Kidney epithelial cell (primary cell): ENCODE results near the gene COQ8A. TPM values are rescaled to one million over a fixed set of nuclear protein-coding genes. Genes with fewer than 3 reads are reported as not detected.

Source experiments
- DNase-seq: peaks from one replicate; pipeline ENCODE4 v3.0.0-alpha.2; 2010; ENCODE audit warnings: low read depth
- H3K27me3 ChIP-seq: 2 replicates; pipeline ENCODE4 v1.6.0; 2011; ENCODE audit warnings: low read length; ENCODE audit not compliant: control insufficient read depth, insufficient read depth
- H3K36me3 ChIP-seq: 2 replicates; pipeline ENCODE4 v1.5.1; 2011; ENCODE audit warnings: low read length; ENCODE audit not compliant: control insufficient read depth, insufficient read depth
- H3K4me3 ChIP-seq: 2 replicates; pipeline ENCODE4 v1.5.1; 2011; ENCODE audit warnings: low read depth, mild to moderate bottlenecking, control low read depth, low read length
- total RNA-seq: library from RNA; depleted of rRNA; stranded (reverse); fragments of >200 nt; gene quantifications from 2 replicates; pipeline ENCODE4 v1.2.3, GENCODE V29; 2015
- TF ChIP-seq, protein P1 (sequence below): IDR thresholded peaks from 2 replicates; pipeline ENCODE4 v1.5.1; 2011; ENCODE audit warnings: mild to moderate bottlenecking, moderate library complexity, low read length, control low read depth, inconsistent platforms; ENCODE audit not compliant: insufficient read depth, poor library complexity, severe bottlenecking

Gene COQ8A
- total RNA-seq, 1 donor from 2014 or later: 11.8 TPM

DNA sequence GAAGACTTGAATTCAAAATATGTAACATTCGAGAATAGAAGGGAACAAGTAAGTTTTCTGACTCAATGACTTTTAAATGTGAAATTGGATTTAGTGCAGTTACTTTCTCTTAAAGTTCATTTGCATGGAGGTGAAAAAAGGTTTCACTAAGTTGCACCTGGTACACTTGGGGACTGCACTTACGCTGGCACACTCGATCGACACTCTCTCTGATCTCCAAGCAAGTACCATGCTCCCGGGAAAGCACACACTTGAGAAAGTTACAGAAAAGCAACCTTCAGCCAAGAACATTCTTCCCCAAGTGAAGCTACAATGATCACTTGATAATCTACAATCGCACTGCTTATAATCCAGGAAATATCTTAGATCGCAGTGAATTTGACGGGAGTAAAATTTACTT, 63.1 kb downstream of the COQ8A start:
- Histone ChIP-seq H3K36me3 (no peaks in the 10 kb centered on the region), H3K4me3 (no peak overlapping the region), H3K27me3 (no peaks in the 10 kb centered on the region)
- DNase-seq: no peak
- TF ChIP-seq, protein P1, sequence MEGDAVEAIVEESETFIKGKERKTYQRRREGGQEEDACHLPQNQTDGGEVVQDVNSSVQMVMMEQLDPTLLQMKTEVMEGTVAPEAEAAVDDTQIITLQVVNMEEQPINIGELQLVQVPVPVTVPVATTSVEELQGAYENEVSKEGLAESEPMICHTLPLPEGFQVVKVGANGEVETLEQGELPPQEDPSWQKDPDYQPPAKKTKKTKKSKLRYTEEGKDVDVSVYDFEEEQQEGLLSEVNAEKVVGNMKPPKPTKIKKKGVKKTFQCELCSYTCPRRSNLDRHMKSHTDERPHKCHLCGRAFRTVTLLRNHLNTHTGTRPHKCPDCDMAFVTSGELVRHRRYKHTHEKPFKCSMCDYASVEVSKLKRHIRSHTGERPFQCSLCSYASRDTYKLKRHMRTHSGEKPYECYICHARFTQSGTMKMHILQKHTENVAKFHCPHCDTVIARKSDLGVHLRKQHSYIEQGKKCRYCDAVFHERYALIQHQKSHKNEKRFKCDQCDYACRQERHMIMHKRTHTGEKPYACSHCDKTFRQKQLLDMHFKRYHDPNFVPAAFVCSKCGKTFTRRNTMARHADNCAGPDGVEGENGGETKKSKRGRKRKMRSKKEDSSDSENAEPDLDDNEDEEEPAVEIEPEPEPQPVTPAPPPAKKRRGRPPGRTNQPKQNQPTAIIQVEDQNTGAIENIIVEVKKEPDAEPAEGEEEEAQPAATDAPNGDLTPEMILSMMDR: no peak

DNA sequence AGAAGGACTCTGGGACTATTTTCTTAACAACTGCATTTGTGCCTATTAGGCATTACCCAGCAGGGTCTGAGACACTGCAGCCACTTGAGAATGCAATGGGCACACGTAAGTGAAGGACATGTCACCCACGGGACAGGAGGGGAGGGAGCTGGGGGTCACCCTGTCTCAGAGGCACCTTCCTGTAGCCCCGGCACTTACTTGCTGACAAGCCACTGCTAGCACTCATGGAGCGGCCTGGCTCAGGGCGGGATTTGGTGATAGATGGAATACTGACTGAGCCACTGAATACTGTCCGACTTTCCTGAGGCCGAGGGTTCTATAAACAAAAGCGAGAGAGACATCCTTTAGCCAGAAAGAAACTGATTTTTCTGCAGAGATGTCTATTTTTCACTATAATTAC, 64.7 kb downstream of the COQ8A start:
- H3K4me3 ChIP-seq: no peak overlapping the region
- no peak for DNase-seq
- H3K36me3 ChIP-seq: no peaks in the 10 kb centered on the region
- TF ChIP-seq, protein P1: no peak
- no peaks in the 10 kb centered on the region for H3K27me3 ChIP-seq

DNA sequence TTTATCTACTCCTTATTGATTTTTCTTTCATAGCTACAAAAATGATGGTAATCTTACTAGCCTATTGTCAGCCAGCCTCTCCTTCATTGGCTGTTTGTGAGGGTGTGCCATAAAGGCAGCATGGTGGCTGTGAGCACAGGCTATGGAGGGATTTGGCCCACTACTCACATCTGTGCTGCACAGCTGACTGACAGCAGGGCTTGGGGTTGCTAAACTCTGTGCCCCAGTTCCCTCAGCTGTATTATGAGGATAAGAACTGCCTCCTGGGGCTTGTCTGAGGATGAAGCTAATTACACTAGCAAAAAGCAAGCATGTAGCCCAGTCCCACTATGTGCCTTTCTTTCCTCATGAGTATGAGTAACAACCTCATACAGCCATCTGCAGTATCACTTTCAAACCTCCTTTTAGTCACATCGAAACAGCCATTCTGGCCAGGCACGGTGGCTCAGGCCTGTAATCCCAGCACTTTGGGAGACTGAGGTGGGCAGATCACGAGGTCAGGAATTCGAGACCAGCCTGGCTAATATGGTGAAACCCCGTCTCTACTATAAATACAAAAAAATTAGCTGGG, 66.2 kb downstream of the COQ8A start:
- Histone ChIP-seq H3K4me3 (no peak overlapping the region), H3K27me3 (no peaks in the 10 kb centered on the region), H3K36me3 (peaks cover 1% of the 10 kb centered on the region)
- no peak for DNase-seq
- TF ChIP-seq, protein P1: no peak

- Histone ChIP-seq H3K4me3 (no peak overlapping the region), H3K27me3 (no peaks in the 10 kb centered on the region), H3K36me3 (peaks cover 1% of the 10 kb centered on the region)
- DNase-seq: no peak
- TF ChIP-seq, protein P1: no peak
These were observed 69.8 kb downstream of the COQ8A start for GRCh38 chr1:227009937-227010336.

DNA sequence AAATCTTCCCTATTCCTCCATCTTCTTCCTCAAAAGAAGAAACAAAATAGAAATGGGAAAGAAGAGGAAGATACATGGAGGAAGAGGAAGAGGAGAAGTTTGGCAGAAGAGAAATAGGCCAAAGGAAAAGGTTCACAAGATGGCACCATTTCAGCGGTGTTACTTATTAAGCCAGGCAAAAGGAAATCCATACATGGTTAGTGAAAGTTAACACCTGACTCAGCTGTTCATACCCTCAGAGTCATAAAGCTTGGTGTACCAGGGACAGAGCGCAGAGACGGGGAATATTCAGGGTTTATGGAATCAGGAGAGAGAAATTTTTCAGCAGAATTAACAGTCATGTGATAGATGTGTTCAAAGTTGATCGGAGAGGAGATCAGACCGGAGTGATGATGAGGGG, 70.6 kb downstream of the COQ8A start:
- DNase-seq: no peak
- H3K36me3 ChIP-seq: peaks cover 1% of the 10 kb centered on the region
- TF ChIP-seq, protein P1: no peak
- H3K27me3 ChIP-seq: no peaks in the 10 kb centered on the region
- H3K4me3 ChIP-seq: no peak overlapping the region

GRCh38 chr1:227016990-227017389, 76.9 kb downstream of the COQ8A start:
- no peak for DNase-seq
- TF ChIP-seq, protein P1: no peak
- Histone ChIP-seq H3K27me3 (no peaks in the 10 kb centered on the region), H3K36me3 (no peaks in the 10 kb centered on the region), H3K4me3 (no peak overlapping the region)
